Peyer's patch (tissue), 4 donors: ENCODE measurements around the gene SKIC8. TPM values are rescaled to one million over a fixed set of nuclear protein-coding genes. Genes with fewer than 3 reads are reported as not detected.
A peak's percentile ranks its signal among the peaks of the same experiment; 100 is the strongest.
"Not testable (repeated sequence)": the region's sequence is repeated elsewhere in the genome, so short reads cannot be mapped to it uniquely, and the experiment has no call there.

Experiments used
- DNase-seq, 3 donors: peaks; one replicate each; pipeline ENCODE4 v3.0.0-alpha.2; 2017 to 2019
- H3K27ac ChIP-seq, 4 donors: fragments of 200-600 bp; sonication (generic); one replicate each; pipeline ENCODE4 v1.5.1; 2016 to 2019
- H3K27me3 ChIP-seq, 2 donors: fragments of 200-600 bp; sonication (generic); one replicate each; pipeline ENCODE4 v1.5.1; 2019
- H3K36me3 ChIP-seq, 3 donors: fragments of 200-600 bp; sonication (generic); one replicate each; pipeline ENCODE4 v1.5.1; 2016 to 2019
- H3K4me1 ChIP-seq, 4 donors: fragments of 200-600 bp; sonication (generic); one replicate each; pipeline ENCODE4 v1.5.1; 2016 to 2019
- H3K4me3 ChIP-seq, 4 donors: fragments of 200-600 bp; sonication (generic); 1 replicate in 3 of 4; 2 replicates in 1 of 4; pipeline ENCODE4 v1.5.1; 2016 to 2019; ENCODE audit warnings: mild to moderate bottlenecking in 1 of 4
- H3K9me3 ChIP-seq, 4 donors: fragments of 200-600 bp; sonication (generic); one replicate each; pipeline ENCODE4 v1.5.1; 2016 to 2019; ENCODE audit warnings: mild to moderate bottlenecking in 1 of 4
- CTCF ChIP-seq, 6 experiments: fragments of 450-650 bp in 4 of 6; fragments of 200-600 bp in 2 of 6; sonication (generic) in 1 of 6; IDR thresholded peaks; one replicate each; pipeline ENCODE4 v1.5.1; 2017 to 2019; ENCODE audit warnings: antibody characterized with exemption in 6 of 6, mild to moderate bottlenecking in 3 of 6, moderate library complexity in 1 of 6
- POLR2A ChIP-seq, 2 donors: fragments of 450-650 bp; IDR thresholded peaks; one replicate each; pipeline ENCODE4 v1.5.1; 2017; ENCODE audit warnings: antibody characterized with exemption in 2 of 2, mild to moderate bottlenecking in 2 of 2, moderate library complexity in 2 of 2
- total RNA-seq, 4 donors: library from RNA; depleted of rRNA; stranded (reverse); fragments of >200 nt; gene quantifications; one replicate each; pipeline ENCODE4 v1.1.0, GENCODE V29; 2016

The SKIC8 gene
- total RNA-seq, 4 donors from 2014 or later = 23.7 to 46.2 (median 43.7) TPM

DNA sequence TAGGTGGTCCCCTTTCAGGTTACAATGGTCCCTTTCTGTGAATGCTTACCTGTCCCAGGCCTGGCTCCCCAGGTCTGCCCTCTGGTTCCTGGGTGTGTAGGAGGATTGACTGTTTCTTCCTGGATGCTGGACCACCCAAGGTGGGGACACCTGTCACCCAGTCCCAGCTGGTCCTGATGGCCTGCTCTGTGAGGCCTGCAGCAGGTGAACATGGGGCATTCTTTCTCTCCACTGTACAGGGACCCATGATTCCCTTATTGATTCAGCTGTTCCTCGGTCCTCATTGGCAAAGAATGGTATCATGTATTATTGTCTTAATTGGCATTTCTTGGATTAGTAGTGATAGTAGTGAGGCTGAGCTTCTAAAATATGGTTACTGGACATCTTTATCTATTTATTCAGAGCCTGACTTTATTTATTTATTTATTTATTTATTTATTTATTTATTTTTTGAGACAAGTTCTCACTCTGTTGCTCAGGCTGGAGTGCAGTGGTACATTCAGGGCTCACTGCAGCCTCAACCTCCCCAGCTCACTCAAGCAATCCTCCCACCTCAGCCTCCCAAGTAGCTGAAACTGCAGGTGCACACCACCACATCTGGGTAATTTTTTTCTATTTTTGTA is 43.9 kb downstream of the SKIC8 start:
- H3K9me3 ChIP-seq = no peaks in the 10 kb centered on the region
- TF ChIP-seq CTCF (IDR thresholded peaks at IDR 0.05) (no peak), POLR2A (IDR thresholded peaks at IDR 0.05) (no peak)
- no peak for DNase-seq
- H3K4me1 ChIP-seq = no peaks in the 10 kb centered on the region
- no peak overlapping the region for H3K4me3 ChIP-seq
- H3K27me3 ChIP-seq = no peaks in the 10 kb centered on the region
- no peaks in the 10 kb centered on the region for H3K36me3 ChIP-seq
- no peak overlapping the region for H3K27ac ChIP-seq

- no peaks in the 10 kb centered on the region for H3K4me1 ChIP-seq
- TF ChIP-seq POLR2A (IDR thresholded peaks at IDR 0.05) (no peak), CTCF (IDR thresholded peaks at IDR 0.05) (no peak)
- H3K27ac ChIP-seq = no peak overlapping the region
- no peak overlapping the region for H3K4me3 ChIP-seq
- no peaks in the 10 kb centered on the region for H3K9me3 ChIP-seq
- DNase-seq = no peak
- no peaks in the 10 kb centered on the region for H3K27me3 ChIP-seq
- H3K36me3 ChIP-seq = no peaks in the 10 kb centered on the region
These were observed 48.3 kb downstream of the SKIC8 start for GRCh38 chr15:78251136-78251535.

DNA sequence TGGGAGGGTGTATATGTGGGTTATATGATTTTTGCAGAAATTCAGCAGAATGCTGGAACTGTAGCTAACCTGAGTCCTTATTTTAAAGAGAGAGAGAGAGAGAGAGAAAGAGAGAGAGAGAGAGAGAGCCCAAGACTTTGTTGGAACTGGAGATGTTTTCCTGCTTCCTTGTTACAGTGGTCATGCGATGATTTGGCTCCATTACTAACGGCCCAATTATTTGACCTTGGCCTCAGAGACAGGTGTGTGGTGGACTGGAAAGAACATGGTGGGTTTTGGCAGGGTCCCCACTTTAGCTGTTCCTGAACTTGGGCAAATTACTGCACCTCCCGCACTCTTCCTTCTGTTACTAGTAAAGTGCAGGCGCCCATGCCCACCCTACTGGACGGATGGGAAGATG is 50.3 kb downstream of the SKIC8 start:
- no peak for DNase-seq
- H3K4me1 ChIP-seq = peaks cover 0 to 6% (median 0%) of the 10 kb centered on the region in 4 donors
- no peaks in the 10 kb centered on the region for H3K27me3 ChIP-seq
- H3K4me3 ChIP-seq = no peak overlapping the region
- no peak overlapping the region for H3K27ac ChIP-seq
- TF ChIP-seq POLR2A (IDR thresholded peaks at IDR 0.05) (no peak), CTCF (IDR thresholded peaks at IDR 0.05) (no peak)
- no peaks in the 10 kb centered on the region for H3K36me3 ChIP-seq
- H3K9me3 ChIP-seq = no peaks in the 10 kb centered on the region

DNA sequence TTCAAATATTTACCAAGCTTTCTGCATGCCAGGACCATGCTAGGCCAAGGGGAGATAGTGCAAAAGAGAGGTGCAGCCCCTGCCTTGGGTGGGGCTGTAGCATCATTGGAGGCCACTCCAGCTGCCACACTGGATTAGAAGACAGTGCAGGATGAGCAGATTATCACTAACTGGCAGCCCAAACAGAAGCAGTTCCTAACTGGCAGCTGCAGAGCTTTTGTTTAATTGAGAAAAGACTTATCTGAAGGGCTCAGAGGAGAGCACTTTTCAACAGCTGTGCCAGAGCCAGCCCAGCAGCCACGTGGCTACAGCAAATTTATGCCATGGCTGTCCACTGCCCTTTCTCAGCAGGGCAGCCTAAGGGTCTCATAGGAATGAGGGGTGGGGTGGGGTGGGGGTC is 51.5 kb downstream of the SKIC8 start:
- H3K36me3 ChIP-seq = no peaks in the 10 kb centered on the region
- no peak overlapping the region for H3K27ac ChIP-seq
- no peak overlapping the region for H3K4me3 ChIP-seq
- no peaks in the 10 kb centered on the region for H3K9me3 ChIP-seq
- TF ChIP-seq CTCF (IDR thresholded peaks at IDR 0.05) (no peak), POLR2A (IDR thresholded peaks at IDR 0.05) (no peak)
- H3K4me1 ChIP-seq = peaks cover 0 to 18% (median 2%) of the 10 kb centered on the region in 4 donors
- H3K27me3 ChIP-seq = no peaks in the 10 kb centered on the region
- no peak for DNase-seq

DNA sequence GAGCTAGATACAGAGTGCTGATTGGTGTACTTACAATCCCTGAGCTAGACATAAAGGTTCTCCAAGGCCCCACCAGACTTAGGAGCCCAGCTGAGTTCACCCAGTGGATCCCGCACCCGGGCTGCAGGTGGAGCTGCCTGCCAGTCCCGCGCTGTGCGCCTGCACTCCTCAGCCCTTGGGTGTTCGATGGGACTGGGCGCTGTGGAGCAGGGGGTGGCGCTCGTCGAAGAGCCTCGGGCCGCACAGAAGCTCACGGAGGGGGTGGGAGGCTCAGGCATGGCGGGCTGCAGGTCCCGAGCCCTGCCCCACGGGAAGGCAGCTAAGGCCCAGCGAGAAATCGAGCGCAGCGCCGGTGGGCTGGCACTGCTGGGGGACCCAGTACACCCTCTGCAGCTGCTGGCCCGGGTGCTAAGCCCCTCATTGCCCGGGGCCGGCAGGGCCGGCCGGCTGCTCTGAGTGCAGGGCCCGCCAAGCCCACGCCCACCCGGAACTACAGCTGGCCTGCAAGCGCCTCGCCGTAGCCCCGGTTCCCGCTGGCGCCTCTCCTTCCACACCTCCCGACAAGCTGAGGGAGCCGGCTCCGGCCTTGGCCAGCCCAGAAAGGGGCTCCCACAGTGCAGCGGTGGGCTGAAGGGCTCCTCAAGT is 53.3 kb downstream of the SKIC8 start:
- H3K4me3 ChIP-seq, DNase-seq: not testable (repeated sequence)

DNA sequence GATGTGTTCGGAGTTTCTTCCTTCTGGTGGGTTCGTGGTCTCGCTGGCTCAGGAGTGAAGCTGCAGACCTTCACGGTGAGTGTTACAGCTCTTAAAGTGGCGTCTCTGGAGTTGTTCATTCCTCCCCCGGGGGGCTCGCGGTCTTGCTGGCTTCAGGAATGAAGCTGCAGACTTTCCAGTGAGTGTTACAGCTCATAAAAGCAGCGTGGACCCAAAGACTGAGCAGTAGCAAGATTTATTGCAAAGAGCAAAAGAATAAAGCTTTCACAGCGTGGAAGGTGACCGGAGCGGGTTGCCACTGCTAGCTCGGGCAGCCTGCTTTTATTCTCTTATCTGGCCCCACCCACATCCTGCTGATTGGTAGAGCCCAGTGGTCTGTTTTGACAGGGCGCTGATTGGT is 54.0 kb downstream of the SKIC8 start:
- DNase-seq = peak in 1 of 3 donors; percentile 3
- not testable (repeated sequence) for H3K9me3 ChIP-seq

More for the DNA sequence above, 53.3 kb downstream of the SKIC8 start:
- not testable (repeated sequence) for H3K9me3 ChIP-seq, H3K27me3 ChIP-seq, H3K36me3 ChIP-seq, H3K27ac ChIP-seq
- peaks cover 0 to 23% (median 3%) of the 10 kb centered on the region in 4 donors for H3K4me1 ChIP-seq

More for the DNA sequence above, 54.0 kb downstream of the SKIC8 start:
- H3K4me3 ChIP-seq, H3K27me3 ChIP-seq, H3K36me3 ChIP-seq, H3K27ac ChIP-seq: not testable (repeated sequence)
- peaks cover 0 to 27% (median 4%) of the 10 kb centered on the region in 4 donors for H3K4me1 ChIP-seq
